Measurements from ENCODE around the gene POC1A. TPM values are rescaled to one million over a fixed set of nuclear protein-coding genes. Genes with fewer than 3 reads are reported as not detected.

POC1A gene
- total and polyA plus RNA-seq, 2 donors (not counting 1 experiment from before 2014, with no cell fraction given), result 3.8 to 17.7 TPM

- no peaks in the 10 kb centered on the region for H3K9me3 ChIP-seq (ENCODE audit: control insufficient read depth, insufficient read depth, low read depth, low read length)
- no peak overlapping the region for H2AFZ ChIP-seq (ENCODE audit: low read length)
- H3K36me3 ChIP-seq (ENCODE audit: control insufficient read depth, insufficient read depth, low read length), result no peaks in the 10 kb centered on the region
- DNase-seq (ENCODE audit: low read depth in 2 of 2), result no peak
- H4K20me1 ChIP-seq (ENCODE audit: control insufficient read depth, extremely low read depth, insufficient read depth, low read length), result no peaks in the 10 kb centered on the region
- no peak overlapping the region for H3K4me3 ChIP-seq (replicated peaks in 1 of 4; ENCODE audit: control extremely low read depth in 1 of 4, insufficient read depth in 1 of 4, low read depth in 3 of 4, low read length in 4 of 4)
- no peak overlapping the region for H3K27ac ChIP-seq (ENCODE audit: insufficient read depth, low read length)
- no peak overlapping the region for H3K9ac ChIP-seq (ENCODE audit: insufficient read depth, low read length)
- no peak overlapping the region for H3K4me2 ChIP-seq (ENCODE audit: extremely low read depth, insufficient read depth, low read length)
- no peaks in the 10 kb centered on the region for H3K79me2 ChIP-seq (ENCODE audit: control insufficient read depth, insufficient read depth, low read length)
- peaks cover 2% of the 10 kb centered on the region for H3K4me1 ChIP-seq (ENCODE audit: control insufficient read depth, extremely low read depth, insufficient read depth, low read length)
- TF ChIP-seq EZH2 (IDR thresholded peaks at IDR 0.05; ENCODE audit: low read length, missing control alignments), result no peak
- TF ChIP-seq CTCF (conservative IDR thresholded peaks at IDR 0.05 in 1 of 2, IDR thresholded peaks at IDR 0.05 in 1 of 2; ENCODE audit: low read depth in 1 of 2, low read length in 2 of 2), result no peak
- no peaks in the 10 kb centered on the region for H3K27me3 ChIP-seq (ENCODE audit: control insufficient read depth, insufficient read depth, low read length)
Observed at GRCh38 chr3:52176951-52177700, 22.9 kb upstream of the POC1A start.

GRCh38 chr3:52176180-52176752 lies 22.0 kb upstream of the POC1A start:
- no peak overlapping the region for H3K9ac ChIP-seq (ENCODE audit: insufficient read depth, low read length)
- no peak overlapping the region for H3K4me2 ChIP-seq (ENCODE audit: extremely low read depth, insufficient read depth, low read length)
- no peak overlapping the region for H3K4me3 ChIP-seq (replicated peaks in 1 of 4; ENCODE audit: control extremely low read depth in 1 of 4, insufficient read depth in 1 of 4, low read depth in 3 of 4, low read length in 4 of 4)
- H3K27ac ChIP-seq (ENCODE audit: insufficient read depth, low read length), result no peak overlapping the region
- peaks cover 7% of the 10 kb centered on the region for H3K4me1 ChIP-seq (ENCODE audit: control insufficient read depth, extremely low read depth, insufficient read depth, low read length)
- H2AFZ ChIP-seq (ENCODE audit: low read length), result no peak overlapping the region
- H3K36me3 ChIP-seq (ENCODE audit: control insufficient read depth, insufficient read depth, low read length), result no peaks in the 10 kb centered on the region
- DNase-seq (ENCODE audit: low read depth in 2 of 2), result no peak
- no peaks in the 10 kb centered on the region for H3K9me3 ChIP-seq (ENCODE audit: control insufficient read depth, insufficient read depth, low read depth, low read length)
- H3K79me2 ChIP-seq (ENCODE audit: control insufficient read depth, insufficient read depth, low read length), result no peaks in the 10 kb centered on the region
- TF ChIP-seq CTCF (conservative IDR thresholded peaks at IDR 0.05 in 1 of 2, IDR thresholded peaks at IDR 0.05 in 1 of 2; ENCODE audit: low read depth in 1 of 2, low read length in 2 of 2), result no peak
- TF ChIP-seq EZH2 (IDR thresholded peaks at IDR 0.05; ENCODE audit: low read length, missing control alignments), result no peak
- no peaks in the 10 kb centered on the region for H3K27me3 ChIP-seq (ENCODE audit: control insufficient read depth, insufficient read depth, low read length)
- H4K20me1 ChIP-seq (ENCODE audit: control insufficient read depth, extremely low read depth, insufficient read depth, low read length), result no peaks in the 10 kb centered on the region

- no peaks in the 10 kb centered on the region for H3K79me2 ChIP-seq (ENCODE audit: control insufficient read depth, insufficient read depth, low read length)
- H3K4me1 ChIP-seq (ENCODE audit: control insufficient read depth, extremely low read depth, insufficient read depth, low read length), result peaks cover 9% of the 10 kb centered on the region
- no peaks in the 10 kb centered on the region for H3K36me3 ChIP-seq (ENCODE audit: control insufficient read depth, insufficient read depth, low read length)
- H3K27ac ChIP-seq (ENCODE audit: insufficient read depth, low read length), result no peak overlapping the region
- no peak overlapping the region for H2AFZ ChIP-seq (ENCODE audit: low read length)
- H3K9me3 ChIP-seq (ENCODE audit: control insufficient read depth, insufficient read depth, low read depth, low read length), result no peaks in the 10 kb centered on the region
- H4K20me1 ChIP-seq (ENCODE audit: control insufficient read depth, extremely low read depth, insufficient read depth, low read length), result no peaks in the 10 kb centered on the region
- H3K4me3 ChIP-seq (replicated peaks in 1 of 4; ENCODE audit: control extremely low read depth in 1 of 4, insufficient read depth in 1 of 4, low read depth in 3 of 4, low read length in 4 of 4), result no peak overlapping the region
- H3K9ac ChIP-seq (ENCODE audit: insufficient read depth, low read length), result no peak overlapping the region
- no peaks in the 10 kb centered on the region for H3K27me3 ChIP-seq (ENCODE audit: control insufficient read depth, insufficient read depth, low read length)
- no peak for TF ChIP-seq CTCF (conservative IDR thresholded peaks at IDR 0.05 in 1 of 2, IDR thresholded peaks at IDR 0.05 in 1 of 2; ENCODE audit: low read depth in 1 of 2, low read length in 2 of 2)
- no peak for TF ChIP-seq EZH2 (IDR thresholded peaks at IDR 0.05; ENCODE audit: low read length, missing control alignments)
- DNase-seq (ENCODE audit: low read depth in 2 of 2), result no peak
- no peak overlapping the region for H3K4me2 ChIP-seq (ENCODE audit: extremely low read depth, insufficient read depth, low read length)
Observed at GRCh38 chr3:52175416-52176179, 21.4 kb upstream of the POC1A start.

Data from fibroblast of lung (primary cell).